Measurements from ENCODE around the gene HSPB6.

The HSPB6 gene

GRCh38 chr19:35767288-35768081 lies 10.7 kb upstream of the HSPB6 start:
- DNase-seq: no peak

GRCh38 chr19:35766571-35767104 lies 9.8 kb upstream of the HSPB6 start:
- no peak for DNase-seq

- DNase-seq: no peak
Measured at GRCh38 chr19:35764432-35765315, 7.8 kb upstream of the HSPB6 start.

- no peak for DNase-seq
Measured at GRCh38 chr19:35760711-35761349, 4.0 kb upstream of the HSPB6 start.

GRCh38 chr19:35759697-35760096 lies 2.9 kb upstream of the HSPB6 start:
- no peak for DNase-seq

- peak; percentile 77 to 99 (median 97) for DNase-seq
Measured at GRCh38 chr19:35757749-35758608, 1.1 kb upstream of the HSPB6 start, which contains the start of gene PROSER3. Gene PROSER3, plus strand, starts transcription at chr19:35758176. Its CDS starts 40 bp downstream, at chr19:35758216.

GRCh38 chr19:35757231-35757748 lies 461 bp upstream of the HSPB6 start:
- DNase-seq: peak in 23 of 51 donors; percentile 41 to 81 (median 61)

GRCh38 chr19:35755550-35756376 lies 1.1 kb downstream of the HSPB6 start:
- peak in 1 of 51 donors; percentile 9 for DNase-seq

GRCh38 chr19:35755131-35755549 lies 1.7 kb downstream of the HSPB6 start:
- DNase-seq: no peak

- no peak for DNase-seq
Measured at GRCh38 chr19:35754370-35755130, 2.3 kb downstream of the HSPB6 start.

GRCh38 chr19:35753634-35754369 lies 3.0 kb downstream of the HSPB6 start:
- DNase-seq: no peak

- no peak for DNase-seq
Measured at GRCh38 chr19:35752746-35753350, 4.0 kb downstream of the HSPB6 start.

GRCh38 chr19:35751839-35752745 lies 4.7 kb downstream of the HSPB6 start:
- DNase-seq: no peak

GRCh38 chr19:35750167-35750566 lies 6.7 kb downstream of the HSPB6 start:
- no peak for DNase-seq

- peak; percentile 85 to 100 (median 99) for DNase-seq
Measured at GRCh38 chr19:35748106-35749020, 8.5 kb downstream of the HSPB6 start, which contains the start of gene LIN37. Gene LIN37, plus strand, starts transcription at chr19:35748576. Its CDS starts 149 bp downstream, at chr19:35748725.

Measured in hypothalamus (tissue), 51 donors.